GM18868 (cell line): ENCODE results near the gene KDM8.
"Not testable (repeated sequence)": the region's sequence is repeated elsewhere in the genome, so short reads cannot be mapped to it uniquely, and the experiment has no call there.

Source experiments
- ATAC-seq: cut with Tn5 transposase; IDR thresholded peaks from one replicate; pipeline ENCODE4 v1.9.1; 2021; ENCODE audit warnings: mild to moderate bottlenecking, moderate library complexity; ENCODE audit not compliant: unreplicated experiment

KDM8 gene

DNA sequence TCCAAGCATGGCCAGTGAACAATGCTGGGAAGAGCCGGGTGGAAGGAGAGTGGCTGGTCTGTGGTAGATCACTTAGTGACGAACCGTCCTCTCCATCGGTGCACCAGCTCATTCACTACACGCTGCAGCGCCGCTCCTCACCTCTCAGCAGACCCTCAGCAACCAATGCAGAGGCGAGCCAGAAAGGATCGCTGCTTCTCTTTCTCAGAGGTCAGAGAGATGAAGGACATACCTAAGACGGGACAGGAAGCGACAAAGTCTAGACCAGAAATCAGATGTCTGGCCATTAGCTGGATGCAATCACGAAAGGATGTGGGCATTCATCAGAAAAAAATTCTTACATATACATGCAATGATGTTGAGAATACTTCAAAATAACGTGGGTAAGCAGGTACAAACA lies 38.3 kb downstream of the KDM8 start:
- no peak for ATAC-seq

DNA sequence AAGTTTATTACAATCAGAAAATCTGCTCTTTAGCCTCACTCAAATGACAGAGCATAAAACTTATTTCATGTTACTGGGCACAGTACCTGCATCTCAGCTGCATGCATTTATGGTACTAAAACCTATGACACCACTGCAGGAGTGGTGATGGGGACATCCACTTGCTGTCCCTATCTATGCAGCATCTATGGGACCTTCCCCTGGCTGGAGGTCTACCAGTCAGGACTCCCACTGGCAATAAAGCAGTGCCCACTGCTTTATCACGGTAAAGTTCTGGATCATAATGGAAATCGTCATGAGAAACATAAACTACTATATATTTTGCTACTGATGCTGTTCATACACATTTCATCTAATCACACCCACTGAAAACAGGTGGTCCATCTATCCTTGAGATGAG lies 39.1 kb downstream of the KDM8 start:
- no peak for ATAC-seq

DNA sequence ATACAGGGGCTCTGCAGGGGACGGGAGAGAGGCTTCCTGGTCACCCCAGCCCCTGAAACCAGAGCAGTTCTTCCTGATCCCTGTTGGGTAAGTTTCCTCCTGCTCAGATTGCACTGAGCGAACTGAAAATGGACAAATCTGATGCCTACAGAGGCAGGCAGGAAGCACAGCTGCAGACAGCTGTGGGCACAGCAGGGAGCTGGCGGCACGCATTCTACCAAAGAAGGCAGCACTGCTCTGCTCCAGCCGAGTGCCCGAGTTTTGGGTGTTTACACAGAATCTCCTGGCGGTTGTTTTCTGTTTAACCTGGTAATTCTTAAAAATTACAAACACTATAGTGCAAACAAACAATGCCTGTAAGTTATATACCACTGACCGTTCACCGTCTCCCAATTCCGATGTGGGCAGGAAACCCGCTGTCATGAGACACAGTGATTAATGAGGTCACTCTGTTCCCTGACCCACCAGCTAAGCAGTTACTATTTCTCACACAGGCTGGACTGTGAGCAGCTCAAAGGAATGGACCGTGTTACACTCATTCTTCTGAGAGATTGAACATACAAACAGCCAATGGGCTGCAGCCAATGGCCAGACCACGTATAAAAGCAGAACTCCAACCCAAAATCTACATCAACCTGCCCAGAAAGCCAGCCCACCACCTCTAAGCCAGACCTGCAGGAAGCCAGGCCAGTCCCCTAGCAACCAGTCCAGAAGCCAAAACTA lies 39.7 kb downstream of the KDM8 start:
- ATAC-seq: peak; percentile 66

DNA sequence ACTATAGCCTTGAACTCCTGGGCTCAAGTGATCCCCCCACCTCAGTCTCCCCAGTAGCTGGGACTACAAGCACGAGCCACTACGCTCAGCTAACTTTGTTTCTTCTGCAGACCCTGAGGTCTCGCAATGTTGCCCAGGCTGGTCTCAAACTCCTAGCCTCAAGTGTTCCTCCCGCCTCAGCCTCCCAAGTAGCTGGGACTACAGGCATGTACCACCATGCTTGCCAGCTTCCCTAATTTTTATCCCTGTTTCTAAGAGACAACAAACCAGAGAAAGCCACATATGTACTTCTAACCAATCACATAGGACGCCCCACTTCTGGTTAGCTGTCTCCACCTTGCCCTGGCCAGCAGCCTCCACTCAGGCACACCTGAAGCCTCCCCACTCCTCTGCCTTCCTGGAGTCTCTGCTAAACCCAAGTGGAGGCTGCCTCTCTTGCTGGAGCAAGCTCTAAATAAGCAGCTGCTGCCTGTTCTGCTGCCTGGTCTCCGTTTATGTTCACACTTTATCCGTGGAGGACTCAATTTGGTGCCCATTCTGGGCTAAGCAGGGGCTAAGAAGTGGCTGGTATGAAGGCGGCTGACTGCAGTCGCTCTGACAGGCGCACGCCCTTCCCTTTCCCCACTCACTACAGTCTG lies 40.5 kb downstream of the KDM8 start:
- no peak for ATAC-seq

DNA sequence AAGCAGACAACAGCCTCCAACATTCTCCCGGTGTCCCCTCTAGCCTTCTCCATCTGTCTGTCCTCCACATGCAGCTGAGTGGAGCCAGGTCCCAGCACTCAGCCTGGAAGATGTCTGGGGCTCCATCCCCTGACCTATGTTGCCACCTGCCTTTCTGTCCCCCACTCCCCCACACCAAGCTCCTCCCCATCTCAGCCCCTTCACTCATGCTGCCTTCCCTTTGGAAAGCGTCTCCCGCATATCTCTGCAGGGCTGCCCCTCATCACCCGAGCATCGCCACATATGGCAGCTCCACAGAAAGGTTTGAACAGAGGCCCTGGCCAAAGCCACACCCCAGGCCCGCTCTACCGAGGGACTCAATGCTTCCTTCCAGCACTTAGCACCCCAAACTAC lies 41.0 kb downstream of the KDM8 start:
- ATAC-seq: no peak

DNA sequence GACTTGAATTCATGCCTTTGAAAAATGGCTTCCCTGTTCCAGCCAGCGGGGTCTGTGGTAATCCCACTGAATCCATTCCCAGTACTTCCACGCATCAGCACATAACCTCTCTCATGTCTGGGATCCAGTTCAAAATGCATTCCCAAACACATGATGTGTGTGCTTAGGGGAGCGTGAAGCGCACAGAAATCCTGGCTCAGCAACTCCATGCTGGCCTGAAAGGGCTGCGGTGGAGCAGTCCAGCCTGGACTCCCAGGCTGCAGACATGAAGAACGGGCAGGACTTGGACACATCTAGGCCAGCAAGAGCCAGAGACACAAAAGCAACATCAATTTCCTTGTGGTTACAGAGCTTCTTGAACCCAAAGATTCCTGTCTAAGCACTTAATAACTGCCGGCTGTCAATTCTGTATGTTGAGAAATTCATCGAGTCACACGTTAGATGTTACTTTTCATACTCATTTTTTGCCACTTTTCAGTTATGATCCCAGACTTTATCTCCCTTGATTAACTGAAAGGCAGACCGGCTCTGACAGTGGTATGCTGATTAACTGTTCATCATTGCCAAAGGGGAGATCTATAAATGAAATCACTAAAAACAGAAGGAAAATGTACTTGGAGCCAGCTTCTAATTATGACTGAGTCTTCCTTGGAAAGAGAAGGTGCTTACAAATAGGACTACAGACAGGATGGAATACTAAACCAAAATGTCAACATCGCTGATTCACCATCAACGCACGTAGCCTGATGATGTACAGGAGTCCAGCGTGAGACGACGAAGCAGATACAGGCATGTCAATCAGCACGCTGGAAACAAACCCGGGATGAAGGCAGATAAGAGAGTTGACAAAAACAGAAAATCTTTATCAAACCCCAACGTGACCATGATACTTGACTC lies 42.2 kb downstream of the KDM8 start:
- no peak for ATAC-seq

DNA sequence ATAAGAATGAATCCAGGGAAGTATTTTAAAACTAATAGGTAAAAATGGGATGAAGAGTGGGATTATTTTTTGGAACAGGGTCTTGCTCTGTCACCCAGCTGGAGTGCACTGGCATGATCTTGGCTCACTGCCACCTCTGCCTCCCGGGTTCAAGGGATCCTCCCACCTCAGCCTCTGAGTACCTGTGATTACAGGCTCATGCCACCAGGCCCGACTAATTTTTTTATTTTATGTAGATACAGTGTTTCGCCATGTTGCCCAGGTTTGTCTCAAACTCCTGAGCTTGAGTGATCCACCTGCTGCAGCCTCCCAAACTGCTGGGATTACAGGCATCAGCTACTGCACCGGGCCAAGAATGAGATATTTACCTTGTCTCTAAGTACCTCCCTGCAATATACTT lies 43.1 kb downstream of the KDM8 start:
- no peak for ATAC-seq

DNA sequence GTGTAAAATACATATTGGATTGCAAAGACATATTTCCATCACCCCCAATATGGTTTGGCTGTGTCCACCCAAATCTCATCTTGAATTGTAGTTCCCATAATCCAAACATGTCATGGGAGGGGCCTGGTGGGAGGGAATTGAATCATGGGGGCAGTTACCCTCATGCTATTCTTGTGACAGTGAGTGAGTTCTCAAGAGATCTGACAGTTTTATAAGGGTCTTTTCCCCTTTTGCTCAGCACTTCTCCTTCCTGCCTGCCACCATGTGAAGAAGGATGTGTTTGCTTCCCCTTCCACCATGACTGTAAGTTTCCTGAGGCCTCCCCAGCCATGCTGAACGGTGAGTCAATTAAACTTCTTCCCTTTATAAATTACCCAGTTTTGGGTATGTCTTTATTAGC lies 43.8 kb downstream of the KDM8 start:
- ATAC-seq: not testable (repeated sequence)

DNA sequence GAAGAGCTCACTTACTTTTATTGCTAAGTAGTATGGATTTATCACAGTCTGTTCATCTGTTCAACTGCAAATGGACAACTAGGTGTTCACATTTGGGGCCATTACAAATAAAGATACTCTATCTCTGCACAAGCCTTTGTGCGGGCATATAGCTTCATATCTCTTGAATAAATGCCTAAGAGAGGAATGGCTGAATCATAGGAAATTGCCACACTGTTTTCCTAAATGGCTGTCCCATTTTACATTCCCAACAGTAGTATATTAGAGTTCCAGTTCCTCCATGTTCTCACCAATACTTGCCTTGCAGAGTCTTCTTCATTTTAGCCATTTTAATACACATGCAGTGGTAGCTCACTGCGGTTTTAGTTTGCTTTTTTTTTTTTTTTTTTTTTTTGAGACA lies 44.7 kb downstream of the KDM8 start:
- ATAC-seq: no peak

DNA sequence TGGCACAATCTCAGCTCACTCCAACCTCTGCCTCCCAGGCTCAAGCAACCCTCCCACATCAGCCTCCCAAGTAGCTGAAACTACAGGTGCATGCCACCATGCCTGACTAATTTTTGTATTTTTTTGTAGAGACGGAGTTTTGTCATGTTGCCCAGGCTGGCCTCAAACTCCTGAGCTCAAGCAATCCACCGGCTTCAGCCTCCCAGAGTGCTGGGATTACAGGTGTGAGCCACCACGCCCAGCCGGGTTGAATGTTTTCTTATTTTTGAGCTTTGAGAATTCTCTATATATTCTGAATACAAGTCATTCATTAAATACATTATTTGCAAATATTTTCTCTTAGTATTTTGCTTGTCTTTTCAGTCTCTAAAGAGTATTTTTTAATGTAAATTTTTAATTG lies 45.6 kb downstream of the KDM8 start:
- not testable (repeated sequence) for ATAC-seq

DNA sequence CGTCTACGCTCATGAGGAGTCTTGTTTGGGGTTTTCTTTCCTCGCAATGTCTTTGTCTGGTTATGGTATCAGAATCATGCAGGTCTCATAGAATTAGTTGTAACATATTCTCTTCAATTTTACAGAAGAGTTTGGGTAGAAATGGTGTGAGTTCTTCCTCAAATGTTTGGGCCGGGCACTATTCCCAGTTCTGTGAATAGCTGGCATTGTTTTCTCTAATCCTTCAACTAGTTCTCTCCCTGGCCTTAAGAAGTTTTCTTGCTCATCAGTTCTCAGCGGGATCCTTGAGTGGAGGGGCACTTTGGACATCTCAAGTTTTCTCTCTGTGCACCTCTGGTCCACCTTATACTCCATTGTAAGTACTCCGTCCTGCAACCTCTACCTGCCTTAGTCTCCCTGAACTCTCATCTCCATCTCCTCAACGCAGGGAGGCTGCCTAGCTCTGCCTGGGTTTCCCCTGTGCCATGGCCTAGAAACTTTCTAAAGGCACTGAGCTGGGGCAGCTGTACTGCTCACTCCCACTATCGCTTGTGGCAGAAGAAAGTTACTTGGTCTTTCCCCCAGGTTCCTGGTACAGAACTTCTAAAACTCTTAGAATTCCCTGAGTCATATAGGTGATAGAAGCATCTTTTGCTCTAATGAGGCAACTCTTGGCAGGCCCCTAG lies 48.3 kb downstream of the KDM8 start:
- no peak for ATAC-seq

DNA sequence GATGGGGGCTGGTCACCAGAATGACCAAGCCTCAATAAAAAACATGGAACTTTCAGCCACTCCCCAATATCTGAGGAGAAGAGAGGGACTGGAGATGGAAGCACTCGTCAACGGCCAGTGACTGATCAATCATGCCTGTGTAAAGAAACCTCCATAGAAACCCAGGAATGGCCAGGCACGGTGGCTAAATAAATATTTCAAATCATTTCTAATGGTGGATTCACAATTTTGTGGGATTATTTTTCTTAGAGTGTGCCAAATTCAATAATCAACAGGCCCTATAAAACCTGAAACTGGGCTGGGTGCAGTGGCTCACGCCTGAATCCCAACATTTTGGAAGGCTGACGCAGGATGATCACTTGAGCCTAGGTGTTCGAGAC lies 48.9 kb downstream of the KDM8 start:
- no peak for ATAC-seq

DNA sequence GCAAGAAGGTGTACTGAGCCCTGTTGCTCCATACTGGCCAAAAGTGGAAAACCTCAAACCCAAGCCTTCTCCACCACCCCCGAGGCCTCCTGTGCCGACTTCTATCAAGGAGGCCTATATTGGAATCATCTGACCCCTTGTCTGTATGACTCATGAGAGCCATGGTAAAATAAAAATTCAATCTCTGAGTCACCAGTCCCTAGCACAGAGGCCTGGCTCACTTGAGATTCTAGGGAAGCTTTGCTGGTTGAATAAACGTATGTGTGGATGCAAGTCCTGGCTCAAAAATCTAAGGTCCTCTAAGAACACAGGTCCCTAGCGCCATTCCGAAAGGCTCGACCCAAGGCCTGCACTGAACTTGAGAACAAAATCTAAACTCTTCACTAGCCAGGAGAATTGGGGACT lies 50.2 kb downstream of the KDM8 start:
- ATAC-seq: no peak

DNA sequence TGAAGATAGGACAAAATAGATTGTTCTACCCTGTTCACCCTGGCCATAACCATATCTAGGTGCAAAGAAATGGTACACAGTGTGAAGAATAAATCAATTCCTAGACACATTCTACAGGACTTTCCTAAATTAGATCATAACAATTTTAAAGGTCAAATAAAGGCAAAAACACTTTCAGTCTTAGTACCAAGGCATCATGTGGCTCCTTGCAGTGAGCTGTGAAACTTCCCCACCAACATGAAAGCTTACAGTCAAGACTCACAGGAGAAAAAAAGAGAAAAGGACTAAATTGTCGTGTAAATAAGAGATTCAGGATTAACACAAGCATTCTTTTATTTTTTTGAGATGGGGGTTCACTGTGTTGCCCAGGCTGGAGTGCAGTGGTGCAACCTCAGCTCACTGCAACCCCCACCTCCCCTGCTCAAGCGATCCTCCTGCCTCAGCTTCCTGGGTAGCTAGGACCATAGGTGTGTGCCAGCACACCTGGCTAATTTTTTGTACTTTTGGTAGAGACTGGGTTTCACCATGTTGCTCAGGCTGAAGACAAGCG lies 51.0 kb downstream of the KDM8 start:
- peak; percentile 89 for ATAC-seq

DNA sequence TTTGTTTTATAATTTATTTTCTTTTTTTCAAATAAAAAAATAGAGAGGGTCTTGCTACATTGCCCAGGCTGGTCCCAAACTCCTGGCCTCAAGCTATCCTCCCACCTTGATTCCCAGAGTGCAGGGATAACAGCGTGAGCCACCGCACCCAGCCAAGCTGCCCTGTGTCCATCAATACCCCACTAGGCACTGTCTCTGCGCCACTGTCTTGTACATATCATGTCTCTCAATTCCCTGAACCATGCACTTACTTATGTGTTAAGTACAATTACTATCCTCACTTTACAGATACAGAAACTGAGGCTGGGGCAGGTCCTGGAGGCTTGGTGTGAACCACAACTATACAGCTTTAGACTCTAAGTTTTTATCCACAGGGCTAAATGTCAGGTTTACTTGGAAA lies 53.5 kb downstream of the KDM8 start:
- no peak for ATAC-seq

DNA sequence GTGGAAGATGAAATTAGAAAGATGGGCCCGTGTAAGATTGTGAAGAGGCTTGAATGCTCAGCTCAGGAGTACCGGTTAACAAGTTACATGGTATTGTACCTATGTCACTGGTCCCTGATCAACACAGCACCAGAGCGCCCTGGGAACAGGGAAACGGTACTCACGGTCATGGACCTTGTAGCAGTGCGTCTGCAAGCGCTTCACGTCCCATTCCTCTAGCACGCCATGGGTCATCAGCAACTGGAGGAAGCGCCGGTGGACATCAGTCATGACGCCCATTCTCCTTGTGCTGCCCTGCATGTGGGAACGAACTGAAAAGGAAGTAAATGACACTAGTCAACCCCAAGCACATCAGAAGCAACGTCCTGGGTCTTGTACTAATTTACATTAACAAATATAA lies 53.9 kb downstream of the KDM8 start:
- ATAC-seq: no peak

DNA sequence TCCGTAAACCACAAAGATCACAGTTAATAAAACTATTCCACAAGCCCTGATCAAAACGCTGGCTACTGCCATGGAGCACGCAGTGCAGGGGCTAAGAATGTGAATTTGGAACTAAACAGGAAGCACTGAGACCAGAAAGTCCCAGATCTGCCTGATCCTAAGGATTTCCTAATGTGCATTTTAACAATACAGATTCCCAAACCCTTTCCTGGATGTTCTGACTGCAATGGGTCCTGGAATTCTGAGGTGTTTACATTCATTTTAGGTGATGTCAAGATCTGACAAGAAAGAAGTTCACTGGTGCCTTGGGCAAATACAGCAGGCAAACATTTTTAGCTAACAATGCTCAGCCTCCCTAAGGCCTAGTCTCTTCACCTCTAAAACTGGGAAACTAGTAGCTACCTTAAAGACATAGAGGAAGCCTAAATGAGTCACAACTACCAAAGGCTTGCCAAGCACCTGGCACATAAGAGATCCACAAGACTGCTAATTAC lies 55.0 kb downstream of the KDM8 start:
- ATAC-seq: no peak

DNA sequence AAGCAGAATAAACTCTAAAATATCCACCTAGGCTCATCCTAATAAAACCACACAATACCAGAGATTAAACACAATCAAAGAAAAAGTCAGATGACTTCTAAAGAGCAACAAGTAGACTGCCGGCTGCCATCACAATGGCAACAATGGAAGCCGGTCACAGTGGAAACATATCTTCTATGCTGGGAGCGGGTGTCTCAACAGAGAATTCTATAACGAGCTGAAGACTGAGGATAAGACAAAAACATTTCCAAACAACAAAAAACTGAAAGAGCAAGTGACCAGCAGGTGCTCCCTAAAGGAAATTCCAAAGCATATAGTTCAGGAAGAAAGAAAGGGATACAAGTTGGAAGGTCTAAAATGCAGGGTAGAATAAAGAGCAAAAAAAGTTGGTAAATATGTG lies 56.4 kb downstream of the KDM8 start:
- no peak for ATAC-seq

DNA sequence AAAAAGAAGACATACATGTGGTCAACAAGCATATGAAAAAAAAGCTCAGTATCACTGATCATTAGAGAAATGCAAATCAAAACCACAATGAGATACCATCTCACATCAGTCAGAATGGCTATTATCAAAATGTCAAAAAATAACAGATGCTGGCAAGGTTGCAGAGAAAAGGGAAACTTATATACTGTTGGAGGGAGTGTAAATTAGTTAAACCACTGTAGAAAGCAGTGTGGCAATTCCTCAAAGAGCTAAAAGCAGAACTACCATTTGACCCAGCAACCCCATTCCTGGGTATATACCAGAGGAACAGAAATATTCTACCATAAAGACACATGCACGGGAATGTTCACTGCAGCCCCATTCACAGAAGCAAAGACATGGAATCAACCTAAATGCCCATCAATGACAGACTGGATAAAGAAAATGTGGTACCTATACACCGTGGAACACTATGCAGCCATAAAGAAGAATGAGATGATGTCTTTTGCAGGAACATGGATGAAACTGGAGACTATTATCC lies 59.6 kb downstream of the KDM8 start:
- not testable (repeated sequence) for ATAC-seq

DNA sequence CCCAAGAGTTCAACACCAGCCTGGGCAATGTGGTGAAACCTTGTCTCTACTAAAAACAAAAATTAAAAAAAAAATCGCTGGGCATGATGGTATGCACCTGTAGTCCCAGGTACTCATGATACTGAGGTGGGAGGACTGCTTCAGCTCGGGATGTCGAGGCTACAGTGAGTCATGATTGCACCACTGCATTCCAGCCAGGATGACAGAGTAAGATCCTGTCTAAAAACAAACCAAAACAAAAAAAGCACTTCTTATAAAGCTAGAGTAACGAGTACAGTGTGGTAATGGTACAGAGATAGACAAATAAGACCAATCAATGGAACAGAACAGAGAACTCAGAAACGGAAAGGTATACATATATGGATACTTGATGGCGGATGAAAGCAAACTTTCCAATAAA lies 60.8 kb downstream of the KDM8 start:
- ATAC-seq: no peak

DNA sequence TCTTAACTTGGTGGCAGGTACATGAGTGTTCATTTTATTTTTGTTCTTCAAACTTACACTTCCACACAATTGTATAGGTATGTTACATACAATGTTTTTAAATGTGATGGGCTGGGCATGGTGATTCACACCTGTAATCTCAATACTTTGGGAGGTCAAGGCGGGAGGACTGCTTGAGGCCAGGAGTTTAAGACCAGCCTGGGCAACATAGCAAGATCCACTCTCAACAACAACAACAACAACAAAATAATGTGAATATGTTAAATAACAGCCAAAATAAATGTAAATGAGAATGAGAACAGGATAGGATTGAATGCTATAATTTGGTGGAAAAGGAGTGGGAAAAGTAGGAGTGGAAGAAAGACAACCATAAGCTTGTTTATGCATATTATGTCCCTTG lies 62.7 kb downstream of the KDM8 start:
- ATAC-seq: no peak
